ENCODE results near the gene SLC25A43. TPM values are rescaled to one million over a fixed set of nuclear protein-coding genes. Genes with fewer than 3 reads are reported as not detected.
"Not testable (repeated sequence)": the region's sequence is repeated elsewhere in the genome, so short reads cannot be mapped to it uniquely, and the experiment has no call there.

The SLC25A43 gene
- total RNA-seq, 2 donors from 2014 or later = 24.1 to 31.3 TPM

DNA sequence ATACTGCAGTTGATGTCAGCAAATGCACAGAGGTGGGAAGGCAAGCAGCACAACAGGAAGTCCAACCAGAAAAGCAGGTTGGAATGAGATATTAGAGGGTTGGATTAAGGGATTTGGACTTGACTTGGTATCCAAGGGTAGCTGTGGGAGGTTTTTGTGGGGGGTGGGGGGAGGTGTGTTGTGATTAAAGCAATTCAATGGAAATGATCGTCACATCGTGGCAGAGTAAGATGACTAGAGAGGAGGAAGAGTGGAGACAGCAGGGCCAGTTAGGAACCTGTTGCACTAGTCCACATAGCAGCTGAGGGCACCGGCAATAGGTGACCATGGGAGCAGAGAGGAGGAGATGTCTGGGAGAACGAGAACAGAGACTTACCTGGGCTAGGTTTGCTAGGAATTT, 2.4 kb downstream of the SLC25A43 start:
- ATAC-seq (no peak), DNase-seq (no peak)
- intact Hi-C loops (cut with DNase I, micrococcal nuclease) = no loop called here

DNA sequence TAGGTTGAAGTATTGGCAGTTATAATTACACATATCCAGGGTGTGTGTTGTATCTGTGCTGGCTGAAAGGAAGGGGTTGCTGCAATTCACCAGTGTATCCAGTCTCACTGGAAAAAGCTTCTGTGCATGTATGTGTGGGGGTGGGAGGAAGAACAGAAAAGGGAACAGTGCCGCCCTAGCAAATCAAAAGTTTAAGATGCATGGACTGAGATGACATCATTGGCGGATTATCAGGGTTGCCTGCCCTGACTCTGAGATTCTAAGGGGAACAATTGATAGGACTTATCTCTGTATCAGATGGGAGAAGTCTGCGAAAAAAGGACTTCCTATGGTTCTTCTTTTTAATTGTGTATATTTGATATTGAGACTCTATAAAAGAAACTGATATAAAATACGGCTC, 3.5 kb downstream of the SLC25A43 start:
- intact Hi-C loops (cut with DNase I, micrococcal nuclease) = no loop called here
- DNase-seq (no peak), ATAC-seq (no peak)

DNA sequence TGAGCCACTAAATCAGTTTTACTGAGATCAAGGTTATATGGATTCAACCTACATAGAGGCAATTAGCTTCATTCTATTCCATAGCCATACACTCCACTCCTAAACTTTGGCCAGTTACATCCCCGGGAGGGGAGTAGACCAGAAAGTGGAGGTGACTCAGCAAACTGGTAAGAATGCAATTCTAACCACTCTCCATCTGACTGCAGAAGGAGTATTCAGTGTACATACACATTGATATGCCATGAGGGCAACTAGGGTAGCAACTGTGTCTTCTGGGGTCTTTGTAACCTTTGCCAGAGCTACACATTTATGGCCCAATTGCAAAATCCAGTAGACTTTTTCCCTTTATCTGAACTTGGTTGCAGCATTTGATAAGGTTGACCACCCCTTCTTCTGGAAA, 7.6 kb downstream of the SLC25A43 start:
- intact Hi-C loops (cut with DNase I, micrococcal nuclease) = no loop called here
- DNase-seq (no peak), ATAC-seq (no peak)

DNA sequence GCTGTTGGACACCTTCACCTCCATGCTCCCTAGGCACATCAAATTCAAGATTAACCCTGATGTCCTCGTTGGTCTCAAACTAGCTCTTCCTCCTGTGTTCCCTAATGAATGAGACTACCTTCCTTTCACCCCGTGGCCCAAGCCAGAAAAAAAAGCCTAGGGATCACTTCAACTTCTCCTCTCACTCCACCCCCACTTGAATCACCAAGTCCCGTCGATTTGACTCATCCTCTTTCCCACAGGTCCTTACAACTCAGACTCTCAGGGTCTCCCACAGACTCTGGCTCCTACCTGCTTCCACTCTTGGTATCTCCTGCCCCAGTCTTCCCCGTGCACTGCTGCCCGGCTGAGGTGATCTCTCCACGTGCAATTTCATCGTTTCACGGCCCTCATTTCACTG, 8.5 kb downstream of the SLC25A43 start:
- no peak for ATAC-seq
- intact Hi-C loops (cut with DNase I, micrococcal nuclease) = no loop called here
- DNase-seq = no peak

DNA sequence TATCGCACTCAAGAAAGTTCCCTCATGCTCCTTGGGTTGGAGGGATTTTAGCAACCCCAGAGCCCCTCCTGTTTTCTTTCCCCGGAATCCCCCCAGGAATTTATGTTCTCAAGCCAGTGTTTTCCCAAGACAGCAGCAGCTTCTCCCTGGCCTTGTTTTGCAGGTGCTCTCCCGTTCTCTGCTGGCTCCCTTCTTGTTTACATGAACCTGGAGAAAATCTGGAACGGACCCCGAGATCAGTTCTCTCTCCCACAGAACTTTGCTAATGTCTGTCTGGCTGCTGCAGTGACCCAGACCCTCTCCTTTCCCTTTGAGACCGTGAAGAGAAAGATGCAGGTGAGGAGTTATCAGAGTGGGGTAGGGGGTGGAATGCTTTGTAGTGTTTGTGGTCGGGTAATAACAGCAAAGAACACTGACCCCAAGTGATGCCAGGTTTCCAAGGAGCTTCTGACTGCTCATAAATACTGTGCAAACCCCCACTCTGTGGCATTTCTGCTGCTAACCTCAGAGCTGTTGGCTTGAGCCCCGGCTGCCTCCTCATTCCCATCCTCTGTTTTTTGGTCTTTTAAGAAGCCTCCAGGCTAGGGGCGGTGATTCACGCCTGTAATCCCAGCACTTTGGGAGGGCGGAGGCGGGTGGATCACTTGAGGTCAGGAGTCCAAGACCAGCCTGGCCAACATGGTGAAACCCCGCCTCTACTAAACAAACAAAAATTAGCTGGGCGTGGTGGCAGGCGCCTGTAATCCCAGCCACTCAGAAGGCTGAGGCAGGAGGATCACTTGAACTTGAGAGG, 11.1 kb downstream of the SLC25A43 start:
- intact Hi-C loops (cut with DNase I, micrococcal nuclease) = no loop called here
- DNase-seq (peak; percentile 74 to 78), ATAC-seq (peak; percentile 87)

DNA sequence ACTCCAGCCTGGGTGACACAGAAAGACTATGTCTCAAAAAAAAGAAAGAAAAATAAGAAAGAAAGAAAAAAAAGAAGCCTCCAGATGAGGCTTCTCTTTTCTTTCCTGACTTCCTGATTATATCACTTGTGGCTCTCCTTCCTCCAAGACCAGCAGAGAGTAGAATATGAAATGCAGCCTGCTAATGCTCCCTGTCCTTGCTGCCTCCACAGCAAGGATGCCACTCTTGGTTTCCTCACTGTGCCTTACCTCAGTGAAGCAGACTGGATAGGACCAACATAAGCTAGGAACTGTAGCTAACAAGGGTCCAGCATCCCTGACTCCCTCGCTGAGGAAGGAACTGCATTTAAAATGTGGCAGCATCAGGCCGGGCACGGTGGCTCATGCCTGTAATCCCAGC, 11.7 kb downstream of the SLC25A43 start:
- intact Hi-C loops (cut with DNase I, micrococcal nuclease) = no loop called here
- ATAC-seq (peak; percentile 45), DNase-seq (no peak)

DNA sequence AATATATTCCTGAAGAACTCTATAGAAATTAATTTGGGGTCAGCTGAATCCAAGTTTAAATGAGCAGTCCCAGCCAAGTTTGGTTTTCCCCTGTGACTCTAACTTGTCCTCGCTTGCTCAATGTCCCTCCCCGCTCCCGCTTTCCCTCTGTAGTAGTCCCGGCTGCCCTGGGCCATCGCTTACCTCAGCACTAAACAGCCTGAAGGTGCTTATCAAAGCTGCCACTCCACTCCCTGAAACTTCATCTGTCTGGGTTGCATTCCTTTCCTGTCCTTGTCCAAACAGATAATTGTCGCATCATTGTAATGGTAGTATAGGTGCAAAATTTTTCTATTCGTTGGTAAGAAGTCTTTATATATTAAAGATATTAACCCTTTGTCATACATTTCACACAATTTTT, 12.8 kb downstream of the SLC25A43 start:
- intact Hi-C loops (cut with DNase I, micrococcal nuclease) = no loop called here
- no peak for DNase-seq
- ATAC-seq = no peak

DNA sequence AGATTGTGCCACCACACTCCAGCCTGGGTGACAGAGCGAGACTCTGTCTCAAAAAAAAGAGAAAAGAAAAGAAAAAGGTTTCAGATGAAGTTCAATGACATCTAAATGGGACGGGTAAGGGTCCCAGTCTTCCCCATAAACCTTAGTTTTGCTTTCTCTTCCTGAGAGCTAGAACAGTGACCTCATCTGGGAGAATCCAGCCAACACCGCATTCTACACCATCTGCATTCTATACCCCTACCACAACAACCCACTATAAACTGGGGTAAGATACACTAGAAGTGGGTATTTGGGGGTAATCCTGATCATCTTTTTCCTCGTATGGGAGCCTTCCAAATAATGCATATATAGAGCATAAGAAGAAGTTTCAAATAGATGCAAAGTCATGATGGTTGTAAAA, 18.2 kb downstream of the SLC25A43 start:
- intact Hi-C loops (cut with DNase I, micrococcal nuclease) = no loop called here
- DNase-seq (no peak), ATAC-seq (no peak)

DNA sequence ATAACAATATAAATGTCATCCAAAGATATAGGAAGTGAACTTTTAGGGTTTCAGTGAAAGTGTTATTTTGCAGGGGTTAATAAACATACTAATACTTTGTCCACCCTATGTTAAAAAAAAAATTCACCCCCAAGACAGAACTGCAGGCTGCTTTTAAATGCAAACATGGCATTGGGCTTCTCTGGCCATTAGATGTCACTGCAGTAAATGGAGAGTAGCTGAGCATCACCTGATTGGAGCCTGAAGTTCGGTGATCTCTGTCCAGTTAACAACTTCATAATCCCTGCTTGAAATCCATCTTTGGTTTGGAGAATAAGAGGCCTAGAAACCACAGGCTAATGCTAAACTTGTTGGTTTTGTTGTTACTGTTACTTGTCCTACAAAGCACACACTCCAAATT, 18.7 kb downstream of the SLC25A43 start:
- DNase-seq (no peak), ATAC-seq (peak; percentile 68)
- intact Hi-C loops (cut with DNase I, micrococcal nuclease) = no loop called here

DNA sequence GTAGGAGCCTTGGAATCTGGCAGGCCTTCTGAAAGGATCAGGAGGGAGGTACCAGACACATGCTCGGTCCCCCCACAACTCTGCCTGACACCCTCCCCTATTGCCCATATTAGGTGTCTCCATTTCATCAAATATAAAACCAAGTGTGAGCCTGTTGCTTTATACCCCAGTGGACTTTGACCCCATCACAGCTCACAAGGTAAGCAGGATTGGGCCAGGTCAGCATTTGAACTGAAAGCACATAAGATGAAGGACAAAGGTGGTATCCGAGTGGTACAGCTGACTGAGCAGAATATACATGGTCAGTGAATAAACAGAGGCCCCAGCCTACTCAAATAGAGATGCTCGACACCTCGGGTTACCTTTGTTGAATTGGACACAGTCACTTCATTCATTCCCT, 20.0 kb downstream of the SLC25A43 start:
- peak; percentile 87 for ATAC-seq
- intact Hi-C loops (cut with DNase I, micrococcal nuclease) = no loop called here
- peak in 1 of 2 donors; percentile 11 for DNase-seq

DNA sequence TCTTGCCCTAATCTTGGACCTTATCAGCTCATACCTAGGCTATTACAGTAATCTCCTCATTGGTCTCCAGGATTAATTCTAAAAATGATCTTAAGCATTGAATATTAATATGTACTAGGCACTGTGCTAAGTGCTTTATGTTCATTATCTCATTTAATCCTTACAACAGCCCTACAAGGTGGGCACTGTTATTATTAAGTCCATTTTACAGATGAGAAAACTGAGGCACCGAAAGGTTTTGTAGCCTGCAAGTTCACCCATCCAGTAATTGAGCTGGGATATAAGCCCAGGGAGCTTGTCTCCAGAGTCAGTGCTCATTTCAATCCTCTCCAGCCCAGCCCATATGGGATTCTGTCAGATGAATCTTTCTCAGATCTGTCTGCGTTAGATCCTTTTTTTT, 20.8 kb downstream of the SLC25A43 start:
- intact Hi-C loops (cut with DNase I, micrococcal nuclease) = no loop called here
- DNase-seq (no peak), ATAC-seq (no peak)

DNA sequence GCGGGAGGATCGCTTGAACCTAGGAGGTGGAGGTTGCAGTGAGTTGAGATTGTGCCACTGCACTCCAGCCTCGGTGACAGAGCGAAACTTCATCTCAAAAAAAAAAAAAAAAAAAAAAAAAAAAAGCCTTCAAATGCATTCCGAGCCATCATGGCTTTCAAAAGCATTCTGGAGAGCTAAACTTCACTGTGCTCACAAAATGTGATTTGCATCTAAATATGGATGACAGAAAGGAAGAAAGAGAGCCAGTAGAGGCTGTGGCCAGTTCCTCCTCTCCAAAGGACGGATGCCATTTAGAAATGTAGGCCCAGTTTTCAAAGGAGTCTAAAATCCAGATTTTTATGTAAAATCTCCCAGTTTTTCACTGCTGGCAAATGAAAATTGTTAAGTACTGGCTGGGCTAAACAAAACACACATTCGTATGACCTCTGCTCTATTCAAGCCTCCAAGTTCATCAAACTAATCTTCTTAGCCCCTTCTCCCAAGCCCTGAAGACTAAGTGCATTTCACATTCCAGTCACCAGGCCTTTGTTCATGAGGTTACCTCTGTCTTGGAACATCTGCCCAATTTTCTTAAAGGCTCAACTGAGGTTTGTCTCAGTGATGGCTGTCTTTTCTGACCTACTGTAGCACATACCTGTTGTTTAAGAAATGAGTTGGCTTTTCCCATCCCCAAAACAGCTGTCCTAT, 22.0 kb downstream of the SLC25A43 start:
- intact Hi-C loops (cut with DNase I, micrococcal nuclease) = no loop called here

DNA sequence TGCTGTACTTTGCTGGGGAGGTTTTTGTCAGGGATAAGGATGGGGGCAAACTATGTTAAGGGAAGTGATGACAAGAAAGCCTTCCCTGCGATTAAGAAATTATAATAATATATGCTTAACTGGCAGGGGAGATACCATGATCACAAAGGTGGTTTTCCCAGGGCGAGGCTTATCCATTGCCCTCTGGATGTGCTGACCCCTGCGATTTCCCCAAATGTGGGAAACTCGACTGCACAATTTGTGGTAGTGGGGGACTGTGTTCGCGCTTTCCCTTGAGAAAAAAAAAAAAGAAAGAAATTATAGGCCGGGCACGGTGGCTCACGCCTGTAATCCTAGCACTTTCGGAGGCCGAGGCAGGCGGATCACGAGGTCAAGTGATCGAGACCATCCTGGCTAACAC, 24.5 kb downstream of the SLC25A43 start:
- ATAC-seq = no peak
- intact Hi-C loops (cut with DNase I, micrococcal nuclease) = no loop called here
- DNase-seq = no peak

More for the DNA sequence above, 22.0 kb downstream of the SLC25A43 start:
- DNase-seq (no peak), ATAC-seq (no peak)

DNA sequence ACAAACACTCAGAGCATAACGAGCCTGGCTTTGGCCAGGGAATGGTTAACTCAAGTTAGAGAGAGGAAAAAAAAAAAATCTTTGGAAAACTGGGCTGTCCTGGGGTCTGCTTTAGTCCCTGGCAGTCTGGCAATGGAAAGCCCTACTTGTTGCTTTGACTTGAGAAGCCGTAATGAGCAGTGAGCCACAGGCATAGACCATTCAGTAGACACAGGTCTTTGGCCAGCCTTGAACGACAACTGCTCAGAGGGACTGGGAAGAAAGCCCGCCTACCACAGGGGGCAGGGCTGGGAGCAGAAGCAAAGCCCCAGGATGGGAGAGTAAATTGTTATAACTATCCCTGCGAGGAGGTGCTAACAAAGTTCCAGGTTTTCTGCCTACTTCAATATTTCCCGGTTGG, 25.9 kb downstream of the SLC25A43 start:
- ATAC-seq = no peak

DNA sequence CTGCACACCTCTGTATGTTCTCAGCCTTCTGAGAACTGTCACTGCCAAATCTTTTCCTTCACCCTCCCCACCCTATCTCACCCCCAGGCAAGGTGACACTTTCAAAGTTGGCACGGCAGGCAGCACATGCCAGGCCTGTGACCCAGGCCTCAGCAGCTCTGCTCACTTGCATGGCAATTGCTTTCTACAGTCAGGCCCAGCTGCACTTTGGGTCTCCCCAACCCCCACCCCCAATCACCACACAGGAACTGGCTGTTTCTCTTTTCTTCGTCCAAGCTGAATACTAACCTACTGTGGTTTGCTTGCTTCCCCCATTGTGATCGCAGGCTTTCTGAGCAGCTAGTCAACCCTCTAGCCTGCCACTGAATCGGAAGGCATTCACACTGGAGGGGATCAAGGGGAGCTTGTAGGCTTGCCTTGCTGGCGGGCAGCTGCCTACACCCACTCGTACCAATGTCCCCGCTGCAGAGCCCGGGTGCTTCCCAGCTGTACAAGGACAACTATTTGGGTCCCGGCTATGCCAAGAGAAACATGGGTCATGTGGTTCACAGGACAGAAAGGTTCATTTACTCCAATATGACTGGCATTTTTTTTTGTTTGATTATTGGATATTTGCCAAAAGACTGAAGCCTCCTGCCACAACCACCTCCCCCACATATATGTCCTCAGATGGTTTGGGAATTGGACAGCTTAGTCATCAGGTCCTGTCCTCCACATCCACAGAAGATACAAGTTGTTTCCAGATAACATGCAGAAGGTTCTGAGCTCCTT, 28.1 kb downstream of the SLC25A43 start:
- DNase-seq (peak in 1 of 2 donors; percentile 26), ATAC-seq (peak; percentile 19)
- intact Hi-C loops (cut with DNase I, micrococcal nuclease) = no loop called here

More for the DNA sequence above, 25.9 kb downstream of the SLC25A43 start:
- no peak for DNase-seq
- intact Hi-C loops (cut with DNase I, micrococcal nuclease) = no loop called here

DNA sequence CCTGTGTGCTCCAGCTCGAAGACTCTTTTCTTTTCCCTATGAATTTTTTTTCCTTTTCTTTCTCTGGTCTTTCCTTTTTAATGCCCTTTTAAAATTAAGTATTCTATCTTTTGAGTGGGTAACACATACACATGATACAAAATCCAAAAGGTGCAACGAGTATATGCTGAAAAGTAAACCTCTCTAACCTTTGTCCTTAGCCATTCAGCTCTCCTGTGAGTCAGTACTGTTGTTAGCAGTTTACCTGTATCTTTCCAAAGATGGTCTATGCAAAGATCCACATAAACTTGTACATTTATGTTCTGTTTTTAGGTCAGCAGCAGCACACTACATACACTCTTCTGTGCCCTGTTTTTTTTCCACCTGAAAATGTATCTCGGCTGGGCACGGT, 28.7 kb downstream of the SLC25A43 start:
- intact Hi-C loops (cut with DNase I, micrococcal nuclease) = no loop called here
- ATAC-seq (no peak), DNase-seq (no peak)

DNA sequence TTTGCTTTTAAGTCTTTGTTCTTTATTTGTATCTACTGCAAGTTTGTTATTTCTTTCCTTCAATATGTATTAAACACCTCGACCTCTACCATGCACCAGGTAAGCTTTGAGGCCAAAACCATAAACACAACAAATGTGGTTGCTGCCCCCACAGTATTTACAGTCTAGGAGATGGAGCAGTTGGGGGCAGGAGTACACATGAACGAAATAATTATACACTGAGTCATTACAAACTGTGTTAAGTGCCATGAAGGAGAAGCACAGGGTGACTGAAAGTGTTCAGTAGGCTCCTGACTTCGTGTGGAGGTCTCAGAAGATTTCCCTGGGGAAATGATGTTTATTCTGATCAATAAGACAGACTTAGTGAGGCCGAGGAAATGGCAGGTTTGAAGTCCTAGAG, 30.3 kb downstream of the SLC25A43 start:
- ATAC-seq = no peak
- intact Hi-C loops (cut with DNase I, micrococcal nuclease) = no loop called here
- DNase-seq = no peak

DNA sequence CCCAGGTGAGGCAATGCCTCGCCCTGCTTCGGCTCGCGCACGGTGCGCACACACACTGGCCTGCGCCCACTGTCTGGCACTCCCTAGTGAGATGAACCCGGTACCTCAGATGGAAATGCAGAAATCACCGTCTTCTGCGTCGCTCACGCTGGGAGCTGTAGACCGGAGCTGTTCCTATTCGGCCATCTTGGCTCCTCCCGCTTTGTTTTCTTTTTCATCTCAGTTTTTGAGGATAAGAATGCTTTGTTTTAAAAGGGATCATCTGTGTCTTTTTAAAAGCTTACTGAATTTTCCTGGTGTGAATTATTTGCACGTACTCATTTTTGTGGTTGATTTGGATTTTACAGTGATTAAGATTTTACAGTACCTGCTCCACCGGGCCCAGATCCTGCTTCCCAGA, 42.2 kb downstream of the SLC25A43 start:
- DNase-seq; ATAC-seq; intact Hi-C loops (cut with DNase I, micrococcal nuclease): not testable (repeated sequence)

DNA sequence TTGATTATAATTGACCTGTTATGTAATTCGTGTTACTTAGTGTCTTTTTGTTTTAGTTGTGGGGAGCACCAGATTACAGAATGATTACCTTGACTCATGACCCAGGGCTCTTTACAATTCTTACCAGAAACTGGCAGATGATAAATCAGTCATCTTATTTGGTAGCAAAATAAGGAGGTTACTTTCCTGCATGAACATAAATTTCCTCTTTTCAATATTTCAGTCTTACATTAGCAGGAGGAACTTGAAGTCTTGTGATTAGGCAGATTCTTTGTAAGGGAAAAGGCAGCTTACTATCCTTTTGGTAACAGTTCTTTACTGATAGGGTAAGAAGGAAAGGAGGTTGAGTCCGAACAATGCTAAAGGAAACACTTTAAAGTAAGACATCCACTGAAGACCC, 43.1 kb downstream of the SLC25A43 start:
- DNase-seq (no peak), ATAC-seq (no peak)
- intact Hi-C loops (cut with DNase I, micrococcal nuclease) = no loop called here

DNA sequence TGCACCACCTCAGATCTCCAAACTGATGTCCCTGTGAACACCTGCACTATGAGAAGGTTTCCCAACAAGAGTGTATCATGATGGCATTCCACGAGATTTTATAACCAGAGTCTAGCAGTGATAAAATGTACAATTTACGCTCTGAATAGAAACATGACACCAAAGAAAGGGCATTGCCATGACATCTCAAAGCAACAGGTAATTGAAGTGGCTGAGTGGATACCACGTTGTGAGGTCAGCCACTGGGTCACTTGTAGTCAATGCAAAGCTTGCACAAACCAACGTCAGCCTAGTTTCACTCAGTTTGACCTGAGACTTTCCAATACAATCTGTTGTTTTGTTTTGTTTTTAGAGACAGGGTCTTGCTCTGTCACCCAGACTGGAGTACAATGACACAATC, 54.1 kb downstream of the SLC25A43 start:
- DNase-seq (no peak), ATAC-seq (no peak)
- intact Hi-C loops (cut with DNase I, micrococcal nuclease) = no loop called here
